Measurements from ENCODE around the gene AANAT.
"Not testable (repeated sequence)": the region's sequence is repeated elsewhere in the genome, so short reads cannot be mapped to it uniquely, and the experiment has no call there.

The AANAT gene

DNA sequence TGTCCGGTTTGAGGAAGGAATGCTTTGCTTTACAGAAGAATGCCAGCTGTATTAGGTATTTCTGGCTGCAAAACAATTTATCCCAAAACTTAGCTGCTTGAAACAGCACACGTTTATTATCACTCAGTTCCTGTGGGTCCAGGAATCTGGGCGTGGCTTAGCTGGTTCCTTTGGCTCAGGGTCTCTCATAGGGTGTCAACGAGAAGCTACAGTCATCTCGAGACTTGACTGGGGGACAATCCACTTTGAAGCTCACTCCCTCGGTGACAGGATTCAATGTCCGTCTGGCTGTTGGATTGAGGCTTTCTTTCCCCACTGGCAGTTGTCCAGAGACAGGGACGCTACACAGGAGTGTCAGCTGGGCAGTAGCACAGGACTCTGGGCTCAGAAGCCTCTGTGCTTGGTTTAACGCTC lies 43.4 kb downstream of the AANAT start:
- DNase-seq = no peak

DNA sequence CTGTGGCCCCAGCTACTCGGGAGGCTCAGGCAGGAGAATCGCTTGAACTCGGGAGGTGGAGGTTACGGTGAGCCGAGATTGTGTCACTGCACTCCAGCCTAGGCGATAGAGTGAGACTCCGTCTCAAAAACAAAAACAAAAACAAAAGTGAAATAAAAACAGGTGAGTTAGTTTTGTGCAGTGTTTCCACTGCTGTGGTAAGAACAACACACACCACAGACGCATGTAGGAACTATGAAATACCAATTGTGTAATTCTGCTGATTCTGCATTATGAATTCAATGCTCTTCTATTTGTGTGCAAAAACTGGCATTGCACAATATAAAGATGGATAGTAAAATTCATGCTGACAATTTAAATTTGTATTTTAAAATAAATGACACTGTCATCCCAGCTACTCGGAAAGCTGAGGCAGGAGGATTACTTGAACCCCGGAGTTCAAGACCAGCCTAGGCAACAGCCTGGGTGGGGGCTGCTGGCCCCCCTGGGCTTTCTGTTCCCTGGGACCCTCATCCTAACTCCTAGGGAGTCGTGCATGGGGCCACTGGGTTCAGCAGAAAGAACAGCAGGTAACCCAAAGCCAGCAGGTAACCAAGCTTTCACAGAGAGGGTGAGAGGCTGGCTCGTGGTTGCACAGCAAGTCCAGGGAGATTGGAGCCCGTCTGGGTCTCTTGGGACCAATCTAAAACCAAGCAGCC lies 44.4 kb downstream of the AANAT start:
- no peak for DNase-seq

DNA sequence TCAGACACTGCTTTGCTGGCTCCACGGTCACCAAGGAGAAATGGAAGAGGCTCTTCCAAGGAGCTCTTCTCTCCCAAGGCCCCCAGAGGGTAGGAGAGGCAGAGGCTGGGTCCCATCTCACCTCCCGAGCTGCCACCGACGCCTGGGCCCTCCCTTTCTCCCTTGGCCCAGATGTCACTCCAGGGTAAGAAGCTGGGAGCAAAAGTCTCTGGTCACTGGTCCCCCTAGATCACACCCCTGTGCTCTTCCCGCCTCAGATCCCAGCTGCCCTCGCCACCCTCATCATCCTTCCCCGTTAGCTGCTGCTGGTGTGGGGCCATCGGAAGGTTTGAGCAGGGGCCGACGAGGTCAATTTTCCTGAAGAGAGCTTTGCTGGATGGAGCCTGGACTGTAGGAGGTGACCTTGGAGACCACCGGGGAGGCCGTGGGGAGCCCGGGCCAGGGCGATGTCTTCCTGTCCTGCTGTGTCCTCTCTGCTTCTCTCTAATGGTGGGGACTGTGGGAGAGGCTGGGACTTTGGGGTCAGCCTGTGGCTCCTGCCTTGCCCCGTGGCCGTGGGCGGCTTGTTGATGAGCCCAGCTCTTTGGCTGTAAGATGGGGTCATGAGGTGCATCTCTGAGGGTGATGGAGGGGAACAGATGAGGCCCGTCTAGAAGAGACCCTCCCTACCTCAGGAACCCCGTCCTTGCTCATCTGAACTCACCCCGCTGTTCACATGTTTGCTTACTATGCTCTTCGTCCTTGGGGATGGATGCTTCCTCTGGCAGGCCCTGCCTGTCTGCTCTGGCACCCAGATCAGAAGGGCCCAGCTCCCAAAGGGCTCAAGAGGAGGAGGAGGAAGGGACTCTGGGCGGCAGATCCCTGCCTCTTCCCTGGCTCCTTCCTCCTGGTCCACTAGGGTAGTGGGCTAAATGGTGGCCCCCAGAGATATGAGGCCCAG lies 45.2 kb downstream of the AANAT start:
- DNase-seq = no peak

DNA sequence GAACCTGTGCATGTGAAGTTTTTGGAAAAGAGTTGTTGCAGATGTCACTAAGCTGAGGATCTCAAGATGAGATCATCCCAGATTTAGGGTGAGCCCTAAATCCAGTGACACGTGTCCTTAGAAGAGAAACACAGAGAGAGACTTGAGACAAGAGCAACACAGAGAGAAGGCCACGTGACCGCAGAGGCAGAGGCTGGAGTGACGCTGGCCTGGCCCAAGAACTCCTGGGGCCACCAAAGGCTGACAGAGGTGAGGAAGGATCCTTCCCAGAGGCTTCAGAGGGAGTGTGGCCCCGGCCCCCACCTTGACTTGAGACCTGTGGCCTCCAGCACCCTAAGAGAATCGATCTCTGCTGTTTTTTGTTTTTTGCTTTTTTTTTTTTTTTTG lies 45.9 kb downstream of the AANAT start:
- no peak for DNase-seq

DNA sequence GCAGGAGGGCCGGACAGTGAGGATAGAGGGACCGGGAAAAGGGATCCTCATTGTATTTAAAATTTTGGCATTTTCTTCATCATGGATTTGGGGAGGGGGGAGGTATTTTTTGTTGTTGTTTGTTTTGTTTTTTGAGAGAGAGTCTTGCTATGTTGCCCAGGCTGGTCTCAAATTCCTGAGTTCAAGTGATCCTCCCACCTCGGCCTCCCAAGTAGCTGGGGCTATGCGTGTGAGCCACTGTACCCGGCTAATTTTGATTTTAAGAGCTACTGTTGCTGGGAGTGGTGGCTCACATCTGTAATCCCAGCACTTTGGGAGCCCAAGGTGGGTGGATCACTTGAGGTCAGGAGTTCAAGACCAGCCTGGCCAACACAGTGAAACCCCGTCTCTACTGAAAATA lies 47.0 kb downstream of the AANAT start:
- not testable (repeated sequence) for DNase-seq

DNA sequence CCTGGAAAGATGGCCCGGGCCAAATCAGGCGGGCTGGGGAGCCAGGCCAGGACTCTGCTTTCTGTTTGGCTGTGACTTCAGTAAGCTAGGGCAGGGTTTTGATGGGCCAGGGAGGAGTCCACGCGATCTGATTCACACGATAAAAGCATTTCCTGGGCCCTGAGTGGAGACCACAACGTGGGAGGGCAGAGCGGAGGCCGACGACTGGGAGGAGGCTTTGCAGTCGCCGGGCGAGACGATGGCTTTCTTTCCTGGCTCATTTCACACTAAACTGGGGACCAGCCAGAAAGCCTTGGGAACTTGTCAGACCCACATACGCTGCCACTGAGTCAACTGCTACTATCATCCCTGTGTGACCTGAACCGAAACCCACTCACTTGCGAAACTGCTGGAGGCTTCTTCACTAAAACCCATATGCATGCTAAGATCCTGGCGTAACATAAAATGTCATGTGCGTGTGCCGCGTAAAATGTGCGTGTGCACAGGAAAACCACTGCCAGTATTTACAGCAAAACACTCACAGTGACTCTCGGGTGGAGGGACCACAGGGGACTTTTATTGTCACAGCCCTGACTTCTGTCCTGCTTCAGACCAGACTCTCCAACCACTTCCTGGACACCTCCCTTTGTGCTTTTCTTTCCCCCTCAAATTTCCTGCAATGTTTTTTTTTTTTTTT lies 48.0 kb downstream of the AANAT start:
- DNase-seq = peak; percentile 82

DNA sequence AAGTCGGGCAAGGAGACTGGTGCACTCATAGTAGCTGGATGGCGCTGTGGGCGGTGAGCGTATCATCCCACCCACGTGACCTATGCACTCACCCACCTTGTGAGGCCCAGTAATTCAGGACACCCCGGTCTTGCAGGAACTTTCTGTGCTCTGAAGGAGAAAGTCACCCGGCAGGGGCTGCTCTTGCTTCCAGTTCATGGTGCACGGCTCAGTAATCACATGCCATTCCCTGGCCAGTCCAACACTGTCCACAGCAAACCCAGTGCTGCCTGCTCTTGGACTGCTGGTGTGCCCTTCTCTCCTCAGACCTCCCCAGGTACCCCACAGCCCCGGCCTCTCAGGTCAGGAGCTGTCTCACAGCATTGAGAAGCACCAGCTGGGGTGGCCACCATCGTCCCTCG lies 50.2 kb downstream of the AANAT start:
- no peak for DNase-seq

DNA sequence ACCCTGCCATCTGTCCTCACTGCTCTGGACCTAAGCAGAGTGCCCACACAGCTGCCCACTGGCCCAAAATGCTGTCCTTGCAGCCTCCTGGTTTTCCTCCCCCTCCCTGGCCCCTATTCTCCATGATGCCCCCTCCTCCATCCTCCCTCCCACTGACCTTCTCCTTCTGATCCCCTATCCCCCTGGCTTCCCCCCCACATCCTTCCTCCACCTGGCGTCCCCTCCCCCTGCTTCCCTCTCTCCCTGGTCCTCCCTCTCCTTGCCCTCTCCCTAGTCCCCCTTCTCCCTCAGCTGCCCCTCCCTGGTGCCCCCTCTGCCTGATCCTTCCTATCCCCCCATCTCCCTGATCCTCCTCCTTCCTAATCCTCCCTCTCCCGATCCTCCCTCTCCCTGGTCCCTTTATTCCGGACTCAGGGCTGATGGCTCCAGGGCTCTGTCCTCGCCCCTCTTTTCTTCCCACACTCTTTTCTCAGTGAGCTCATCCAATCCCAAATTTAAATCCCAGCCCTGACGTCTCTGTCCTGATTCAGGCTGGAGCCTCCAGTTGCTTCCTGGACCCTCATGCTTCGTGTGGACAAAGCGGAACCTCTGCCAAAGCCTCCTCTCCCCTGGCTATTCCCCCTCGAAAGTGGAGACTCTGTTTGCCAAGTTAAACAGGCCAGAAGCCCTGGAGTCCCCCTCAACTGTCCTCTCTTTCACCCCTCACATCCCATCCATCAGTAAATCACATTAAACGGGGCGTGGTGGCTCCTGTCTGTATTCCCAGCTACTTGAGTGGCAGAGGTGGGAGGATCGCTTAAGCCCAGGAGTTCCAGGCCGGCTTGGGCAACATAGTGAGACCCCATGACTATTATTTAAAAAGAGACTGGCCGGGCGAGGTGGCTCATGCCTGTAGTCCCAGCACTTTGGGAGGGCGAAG lies 51.9 kb downstream of the AANAT start:
- no peak for DNase-seq

All from NK-92 treated with Interleukin-12 subunit alpha and Interleukin-12 subunit beta, amount 100 ng/mL, for 24 hours (cell line).